ENCODE measurements around the gene PNPLA1. TPM values are rescaled to one million over a fixed set of nuclear protein-coding genes. Genes with fewer than 3 reads are reported as not detected.

Gene PNPLA1
- total RNA-seq, 1 experiment from 2014 or later: not detected

Other genes with a start within 250 kb of the PNPLA1 start
- not detected for gene SLC26A8, start 245.4 kb upstream of the PNPLA1 start, total RNA-seq (2021; ENCODE audit: unreplicated experiment)
- gene MAPK14, start 242.3 kb upstream of the PNPLA1 start, total RNA-seq (2021; ENCODE audit: unreplicated experiment): 42.3 TPM
- 2.5 TPM for gene MAPK13, start 139.5 kb upstream of the PNPLA1 start, total RNA-seq (2021; ENCODE audit: unreplicated experiment)
- 49.6 TPM for gene BRPF3, start 73.3 kb upstream of the PNPLA1 start, total RNA-seq (2021; ENCODE audit: unreplicated experiment)
- gene BNIP5, start 66.8 kb downstream of the PNPLA1 start, total RNA-seq (2021; ENCODE audit: unreplicated experiment): not detected
- 2.0 TPM for gene ETV7, start 117.6 kb downstream of the PNPLA1 start, total RNA-seq (2021; ENCODE audit: unreplicated experiment)
- gene PXT1, start 172.8 kb downstream of the PNPLA1 start, total RNA-seq (2021; ENCODE audit: unreplicated experiment): not detected
- 41.6 TPM for gene KCTD20, start 172.9 kb downstream of the PNPLA1 start, total RNA-seq (2021; ENCODE audit: unreplicated experiment)